ENCODE data around the gene HSPH1.
"Not testable (repeated sequence)": the region's sequence is repeated elsewhere in the genome, so short reads cannot be mapped to it uniquely, and the experiment has no call there.

Gene HSPH1

DNA sequence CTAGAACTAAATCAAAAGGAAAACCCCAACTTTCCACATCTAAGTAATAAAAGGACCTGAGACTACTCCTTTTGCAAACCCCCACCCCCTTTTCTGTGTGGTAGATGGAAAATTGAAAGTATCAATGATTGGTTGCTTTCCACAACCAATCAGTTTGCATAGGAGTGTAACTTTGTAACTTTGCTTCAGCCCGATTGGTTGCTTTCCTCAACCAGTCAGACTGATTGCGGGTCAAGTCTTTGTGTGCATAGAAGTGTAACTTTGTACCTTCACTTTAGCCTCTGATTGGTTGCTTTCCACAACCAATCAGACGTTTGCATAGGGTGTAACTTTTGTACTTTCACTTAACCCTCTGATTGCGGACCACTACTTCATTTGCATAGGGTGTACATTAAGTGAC lies 30.0 kb upstream of the HSPH1 start:
- ATAC-seq (no peak), DNase-seq (ENCODE audit: low spot score in 2 of 2) (no peak)
- Mint-ChIP-seq H3K9me3 (no peaks in the 10 kb centered on the region), H3K4me1 (peaks cover 6% of the 10 kb centered on the region), H3K27ac (no peak overlapping the region), H3K36me3 (no peaks in the 10 kb centered on the region), H3K4me3 (no peak overlapping the region)

DNA sequence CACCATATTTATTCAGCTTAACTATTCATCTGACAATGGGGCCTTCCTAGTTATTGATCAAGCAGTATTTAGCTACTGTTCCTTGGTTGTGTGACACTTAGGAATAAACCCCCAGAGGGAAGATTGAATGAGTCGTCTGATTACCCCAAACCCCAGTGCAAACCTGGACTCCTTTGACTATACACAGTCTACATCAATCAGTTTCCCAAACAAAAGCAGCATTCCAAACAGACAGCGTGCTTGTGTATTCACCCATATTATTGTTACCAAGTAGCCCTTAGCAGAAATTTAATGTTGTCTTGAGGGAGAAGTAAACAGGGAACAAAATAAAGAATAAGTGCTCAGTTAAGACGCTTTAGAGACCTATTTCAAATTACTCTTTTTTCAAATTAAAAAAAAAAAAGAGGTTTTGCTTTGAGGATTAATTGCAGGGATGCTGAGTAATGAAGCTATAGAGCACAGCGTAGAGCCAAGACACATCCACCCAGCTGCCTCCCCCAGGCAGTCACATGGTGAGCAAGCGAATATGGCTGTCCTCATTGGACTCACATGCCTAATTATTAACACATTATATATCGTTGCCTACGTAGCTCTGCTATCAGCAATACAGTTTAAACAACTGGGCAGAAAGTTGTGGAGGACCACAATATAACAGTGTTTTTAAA lies 23.4 kb upstream of the HSPH1 start:
- Mint-ChIP-seq H3K4me1 (no peaks in the 10 kb centered on the region), H3K27ac (no peak overlapping the region), H3K9me3 (no peaks in the 10 kb centered on the region), H3K36me3 (no peaks in the 10 kb centered on the region), H3K4me3 (no peak overlapping the region)
- DNase-seq (ENCODE audit: low spot score in 2 of 2) (no peak), ATAC-seq (no peak)

DNA sequence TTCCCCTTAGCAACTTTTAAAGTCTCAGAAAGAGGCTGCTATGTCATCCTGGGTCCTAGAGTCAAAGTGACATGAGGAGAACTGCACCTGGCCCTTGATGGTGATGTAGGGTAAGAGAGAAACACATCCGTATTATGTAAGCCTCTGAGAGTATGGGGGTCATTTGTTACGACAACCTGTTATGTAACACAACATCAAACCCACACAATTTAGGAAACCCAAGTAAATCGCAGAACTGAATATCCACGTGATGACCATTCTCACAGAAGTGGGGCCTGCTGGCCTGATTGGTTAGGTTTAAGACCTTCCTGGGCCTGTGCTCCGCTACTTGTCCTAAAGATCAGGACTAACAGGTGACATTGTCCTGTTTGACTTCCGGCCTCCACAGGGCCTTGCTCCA lies 22.7 kb upstream of the HSPH1 start:
- no peak overlapping the region for H3K4me3 Mint-ChIP-seq
- no peak overlapping the region for H3K27ac Mint-ChIP-seq
- ATAC-seq (no peak), DNase-seq (ENCODE audit: low spot score in 2 of 2) (no peak)
- H3K36me3 Mint-ChIP-seq = no peaks in the 10 kb centered on the region
- H3K9me3 Mint-ChIP-seq = no peaks in the 10 kb centered on the region
- H3K4me1 Mint-ChIP-seq = no peaks in the 10 kb centered on the region

- no peak overlapping the region for H3K27ac Mint-ChIP-seq
- peaks cover 4% of the 10 kb centered on the region for H3K4me1 Mint-ChIP-seq
- no peaks in the 10 kb centered on the region for H3K36me3 Mint-ChIP-seq
- H3K9me3 Mint-ChIP-seq = no peaks in the 10 kb centered on the region
- no peak for DNase-seq (ENCODE audit: low spot score in 2 of 2)
- no peak for ATAC-seq
- H3K4me3 Mint-ChIP-seq = no peak overlapping the region
Measured at GRCh38 chr13:31182987-31183386, 21.3 kb upstream of the HSPH1 start.

DNA sequence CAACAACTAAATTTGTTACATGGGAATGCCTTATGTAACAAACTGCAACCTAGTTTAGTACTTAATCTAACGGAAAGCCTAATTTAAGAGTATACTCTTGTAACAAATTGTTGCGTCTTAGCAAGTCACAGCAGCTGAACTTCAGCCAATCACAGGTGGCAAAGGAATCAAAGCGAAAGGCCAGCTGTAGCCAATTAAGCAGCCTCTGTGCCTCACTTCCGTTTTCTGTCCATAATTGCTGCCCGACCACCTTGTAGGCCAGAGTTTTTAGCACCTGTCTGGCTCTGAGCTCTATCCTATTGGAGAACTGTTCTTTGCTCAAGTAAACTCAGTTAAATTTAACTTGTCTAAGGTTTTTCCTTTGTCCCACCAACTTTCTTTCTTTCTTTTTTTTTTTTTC lies 18.1 kb upstream of the HSPH1 start:
- H3K27ac Mint-ChIP-seq = no peak overlapping the region
- H3K36me3 Mint-ChIP-seq = no peaks in the 10 kb centered on the region
- no peak overlapping the region for H3K4me3 Mint-ChIP-seq
- ATAC-seq = no peak
- DNase-seq (ENCODE audit: low spot score in 2 of 2) = no peak
- peaks cover 4% of the 10 kb centered on the region for H3K9me3 Mint-ChIP-seq
- H3K4me1 Mint-ChIP-seq = peaks cover 6% of the 10 kb centered on the region

DNA sequence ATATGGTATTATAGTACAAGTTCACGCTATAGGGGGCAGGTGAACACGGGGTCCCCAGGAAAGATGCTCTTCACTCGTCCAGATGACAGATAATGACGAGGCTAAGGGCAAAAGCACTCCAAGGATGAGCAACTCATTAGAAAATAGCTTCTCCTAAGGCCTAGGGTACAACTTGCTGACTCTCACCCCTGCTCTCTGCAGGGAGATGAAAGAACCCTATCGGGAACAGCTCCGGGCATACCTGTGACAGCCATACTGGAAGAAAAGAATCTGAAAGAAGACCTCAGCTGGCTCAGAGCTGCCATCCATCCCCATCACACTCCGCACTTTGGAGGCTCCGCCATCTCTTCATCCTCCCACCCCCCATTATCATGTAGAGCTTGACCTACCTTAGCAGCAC lies 17.5 kb upstream of the HSPH1 start:
- ATAC-seq = no peak
- no peak for DNase-seq (ENCODE audit: low spot score in 2 of 2)
- H3K4me1 Mint-ChIP-seq = peaks cover 6% of the 10 kb centered on the region
- H3K4me3 Mint-ChIP-seq = no peak overlapping the region
- H3K27ac Mint-ChIP-seq = no peak overlapping the region
- peaks cover 4% of the 10 kb centered on the region for H3K9me3 Mint-ChIP-seq
- no peaks in the 10 kb centered on the region for H3K36me3 Mint-ChIP-seq

DNA sequence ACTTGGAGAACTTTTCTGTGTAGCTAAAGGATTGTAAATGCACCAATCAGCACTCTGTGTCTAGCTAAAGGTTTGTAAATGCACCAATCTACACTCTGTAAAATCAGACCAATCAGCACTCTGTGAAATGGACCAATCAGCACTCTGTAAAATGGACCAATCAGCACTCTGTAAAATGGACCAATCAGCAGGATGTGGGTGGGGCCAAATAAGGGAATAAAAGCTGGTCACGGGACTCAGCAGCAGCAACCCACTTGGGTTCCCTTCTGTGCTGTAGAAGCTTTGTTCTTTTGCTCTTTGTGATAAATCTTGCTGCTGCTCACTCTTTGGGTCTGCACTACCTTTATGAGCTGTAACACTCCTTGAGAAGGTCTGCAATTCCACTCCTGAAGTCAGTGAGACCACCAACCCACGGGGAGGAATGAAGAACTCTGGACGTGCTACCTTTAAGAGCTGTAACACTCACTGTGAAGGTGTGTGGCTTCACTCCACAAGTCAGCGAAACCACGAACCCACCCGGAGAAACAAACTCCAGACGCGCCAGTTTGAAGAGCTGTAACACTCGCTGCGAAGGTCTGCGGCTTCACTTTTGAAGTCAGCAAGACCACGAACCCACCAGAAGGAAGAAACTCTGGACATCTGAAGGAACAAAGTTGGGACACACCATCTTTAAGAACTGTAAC lies 16.2 kb upstream of the HSPH1 start:
- not testable (repeated sequence) for DNase-seq (ENCODE audit: low spot score in 2 of 2); H3K9me3 Mint-ChIP-seq; ATAC-seq; H3K4me1 Mint-ChIP-seq; H3K27ac Mint-ChIP-seq; H3K36me3 Mint-ChIP-seq
- peak overlapping the region; percentile 30 for H3K4me3 Mint-ChIP-seq

DNA sequence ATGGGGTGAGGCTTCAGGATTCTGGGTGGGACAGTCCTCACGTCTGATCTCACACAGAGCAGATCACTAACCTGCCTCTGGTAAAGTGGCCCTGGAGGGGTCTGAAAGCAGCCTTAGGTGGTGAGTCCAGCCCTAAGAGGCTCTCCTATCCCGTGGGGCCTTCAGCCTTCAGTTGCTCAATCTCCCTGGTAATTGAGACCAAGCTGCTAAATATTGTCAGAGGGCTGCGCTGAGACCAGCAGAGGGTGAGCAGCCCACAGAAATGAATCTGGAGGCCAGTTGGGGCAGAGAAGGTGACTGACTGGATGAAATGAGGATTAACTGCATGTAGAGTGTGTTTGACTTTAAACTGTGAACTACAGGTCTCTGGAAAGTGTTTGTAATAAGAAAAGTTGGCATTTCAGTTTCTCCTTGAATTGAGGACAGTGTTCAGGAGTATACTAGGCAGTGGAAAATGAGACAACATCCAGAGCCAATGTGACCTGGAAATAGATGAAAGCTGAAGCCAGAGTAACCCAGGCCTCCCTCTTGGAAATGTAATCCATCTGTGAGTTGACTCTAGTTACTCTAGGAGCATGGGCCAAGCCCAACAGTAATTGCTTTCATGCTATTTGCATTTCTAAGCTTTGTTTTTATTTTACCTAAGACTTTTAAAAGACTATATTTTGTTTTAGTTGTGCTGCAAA lies 14.3 kb upstream of the HSPH1 start:
- Mint-ChIP-seq H3K27ac (no peak overlapping the region), H3K4me1 (peaks cover 6% of the 10 kb centered on the region), H3K4me3 (no peak overlapping the region)

DNA sequence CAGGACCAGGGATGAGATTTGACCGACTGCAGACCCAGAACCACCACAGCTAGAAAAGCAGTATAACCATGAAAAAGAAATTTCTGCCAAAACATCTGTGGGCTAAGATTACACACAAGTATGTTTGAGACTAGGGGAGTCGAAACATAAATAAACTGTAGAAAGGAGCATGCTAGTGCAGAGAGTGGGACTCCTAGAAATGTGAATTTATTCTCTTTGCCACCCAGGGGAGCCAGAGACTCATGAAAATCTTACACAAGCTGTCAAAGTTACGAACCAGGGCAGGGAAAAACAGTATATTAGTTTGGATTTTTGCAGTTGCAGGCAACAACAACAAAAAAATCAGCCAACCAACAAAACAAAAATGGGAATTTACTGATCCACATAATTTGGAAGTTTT lies 12.3 kb upstream of the HSPH1 start:
- Mint-ChIP-seq H3K4me1 (peaks cover 6% of the 10 kb centered on the region), H3K9me3 (peaks cover 4% of the 10 kb centered on the region), H3K36me3 (no peaks in the 10 kb centered on the region), H3K27ac (no peak overlapping the region), H3K4me3 (no peak overlapping the region)
- DNase-seq (ENCODE audit: low spot score in 2 of 2) = no peak
- ATAC-seq = no peak

More for the DNA sequence above, 14.3 kb upstream of the HSPH1 start:
- no peak for DNase-seq (ENCODE audit: low spot score in 2 of 2)
- ATAC-seq = no peak
- H3K9me3 Mint-ChIP-seq = peaks cover 4% of the 10 kb centered on the region
- H3K36me3 Mint-ChIP-seq = no peaks in the 10 kb centered on the region

GRCh38 chr13:31172535-31172934 lies 10.8 kb upstream of the HSPH1 start:
- DNase-seq (ENCODE audit: low spot score in 2 of 2) = no peak
- Mint-ChIP-seq H3K9me3 (peaks cover 4% of the 10 kb centered on the region), H3K4me1 (no peaks in the 10 kb centered on the region), H3K4me3 (no peak overlapping the region), H3K36me3 (no peaks in the 10 kb centered on the region), H3K27ac (no peak overlapping the region)
- ATAC-seq = no peak

- ATAC-seq (no peak), DNase-seq (ENCODE audit: low spot score in 2 of 2) (no peak)
- H3K4me1 Mint-ChIP-seq = no peaks in the 10 kb centered on the region
- no peak overlapping the region for H3K27ac Mint-ChIP-seq
- H3K9me3 Mint-ChIP-seq = no peaks in the 10 kb centered on the region
- H3K36me3 Mint-ChIP-seq = no peaks in the 10 kb centered on the region
- H3K4me3 Mint-ChIP-seq = no peak overlapping the region
Measured at GRCh38 chr13:31172001-31172400, 10.3 kb upstream of the HSPH1 start.

DNA sequence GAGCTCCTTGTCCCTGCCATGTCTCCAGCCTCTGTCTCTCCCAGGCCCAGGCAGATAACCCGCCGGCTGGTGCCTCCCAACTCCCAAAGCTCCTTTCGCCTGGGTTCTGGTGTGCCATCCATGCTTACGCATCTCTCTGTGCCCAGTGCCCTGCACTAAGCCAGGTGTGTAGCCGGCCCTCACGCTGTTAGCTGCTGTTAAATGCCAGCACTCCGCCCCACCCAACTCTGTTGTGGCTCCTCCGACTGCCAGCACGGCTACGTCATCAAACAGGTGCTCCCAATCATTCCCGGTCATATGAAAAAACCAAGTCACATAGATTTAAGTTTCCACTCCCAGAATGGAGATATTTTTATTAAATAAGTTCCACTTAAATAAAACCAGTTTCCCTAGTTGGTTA lies 7.0 kb upstream of the HSPH1 start:
- H3K4me3 Mint-ChIP-seq = no peak overlapping the region
- H3K9me3 Mint-ChIP-seq = no peaks in the 10 kb centered on the region
- no peak for ATAC-seq
- no peaks in the 10 kb centered on the region for H3K36me3 Mint-ChIP-seq
- no peaks in the 10 kb centered on the region for H3K4me1 Mint-ChIP-seq
- no peak overlapping the region for H3K27ac Mint-ChIP-seq
- no peak for DNase-seq (ENCODE audit: low spot score in 2 of 2)

DNA sequence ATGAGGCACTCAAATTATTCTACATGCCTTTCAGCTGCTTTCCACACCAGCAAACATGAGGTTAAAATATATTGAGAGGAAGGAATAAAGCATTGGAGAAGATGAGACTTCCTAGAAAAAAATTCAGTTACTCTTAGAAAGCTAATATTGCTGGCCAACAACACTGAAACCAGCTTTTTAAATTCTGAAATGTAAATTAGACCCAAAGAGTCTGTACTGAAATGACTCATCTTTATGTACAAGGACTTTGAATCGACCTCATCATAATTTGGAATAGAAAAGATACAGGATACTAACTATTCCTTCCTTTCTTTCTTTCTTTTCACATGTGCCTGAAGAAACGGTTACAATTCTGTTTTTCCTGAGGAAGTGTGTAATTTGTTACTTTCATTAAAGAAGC lies 6.5 kb upstream of the HSPH1 start:
- no peak for DNase-seq (ENCODE audit: low spot score in 2 of 2)
- Mint-ChIP-seq H3K4me1 (no peaks in the 10 kb centered on the region), H3K4me3 (no peak overlapping the region), H3K36me3 (no peaks in the 10 kb centered on the region), H3K27ac (no peak overlapping the region), H3K9me3 (no peaks in the 10 kb centered on the region)
- no peak for ATAC-seq

GRCh38 chr13:31167490-31167889 lies 5.8 kb upstream of the HSPH1 start:
- peaks cover 6% of the 10 kb centered on the region for H3K4me1 Mint-ChIP-seq
- DNase-seq (ENCODE audit: low spot score in 2 of 2) (no peak), ATAC-seq (peak; percentile 16)
- no peaks in the 10 kb centered on the region for H3K9me3 Mint-ChIP-seq
- H3K27ac Mint-ChIP-seq = no peak overlapping the region
- no peak overlapping the region for H3K4me3 Mint-ChIP-seq
- H3K36me3 Mint-ChIP-seq = peaks cover 2% of the 10 kb centered on the region

DNA sequence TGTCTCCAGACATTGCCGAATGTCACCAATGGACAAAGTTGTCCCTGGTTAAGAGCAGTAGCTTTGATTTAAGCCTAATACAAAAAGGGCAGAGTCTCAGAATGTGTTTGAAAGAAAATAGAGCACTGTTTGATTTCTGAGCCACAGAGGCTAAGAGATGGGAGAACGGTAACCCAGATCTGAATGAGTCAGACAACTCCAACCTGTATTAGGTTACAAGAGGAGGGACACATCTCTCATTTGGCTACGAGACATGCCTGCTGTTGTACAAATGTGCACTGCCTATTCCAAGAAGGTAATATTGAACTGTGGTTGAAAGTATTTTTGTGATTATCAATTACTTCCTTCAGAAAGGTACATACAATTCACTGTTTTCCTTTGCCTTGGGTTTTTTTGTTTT lies 4.9 kb upstream of the HSPH1 start:
- ATAC-seq (no peak), DNase-seq (ENCODE audit: low spot score in 2 of 2) (no peak)
- H3K36me3 Mint-ChIP-seq = peaks cover 11% of the 10 kb centered on the region
- no peak overlapping the region for H3K4me3 Mint-ChIP-seq
- no peak overlapping the region for H3K27ac Mint-ChIP-seq
- H3K4me1 Mint-ChIP-seq = peaks cover 15% of the 10 kb centered on the region
- H3K9me3 Mint-ChIP-seq = no peaks in the 10 kb centered on the region

Data from stimulated activated effector memory CD8-positive, alpha-beta T cell treated with anti-CD3 and anti-CD28 coated beads, Interleukin-12 subunit alpha, Interleukin-12 subunit beta, amount 100 ng/mL, for 72 hours (primary cell).